Measurements from ENCODE around the gene L3MBTL2. TPM values are rescaled to one million over a fixed set of nuclear protein-coding genes. Genes with fewer than 3 reads are reported as not detected.

The L3MBTL2 gene
- total RNA-seq, 2 experiments from 2014 or later: 23.3 to 33.4 TPM

- DNase-seq (ENCODE audit: low spot score): no peak
- H3K4me2 ChIP-seq (ENCODE audit: low read length): no peak overlapping the region
- intact Hi-C loops (cut with micrococcal nuclease; ENCODE audit: unreplicated experiment): no loop called here
- no peaks in the 10 kb centered on the region for H3K9me2 ChIP-seq (ENCODE audit: insufficient read depth, low read length)
- ChIA-PET POLR2A (no interaction called here), CTCF (ENCODE audit: unreplicated experiment) (no interaction called here)
- no TSS peak for BruUV-seq (replicated peaks)
- no peaks in the 10 kb centered on the region for H3K79me2 ChIP-seq (ENCODE audit: insufficient read depth, low read depth, low read length)
- no peak overlapping the region for H3K27ac ChIP-seq (ENCODE audit: low read depth, low read length, poor library complexity, severe bottlenecking)
- no peak overlapping the region for H3K4me3 ChIP-seq (ENCODE audit: low read depth, low read length, poor library complexity, severe bottlenecking)
- no peaks in the 10 kb centered on the region for H3K9me3 ChIP-seq (ENCODE audit: low read length)
- no peak overlapping the region for H2AFZ ChIP-seq (ENCODE audit: low read length)
- no peaks in the 10 kb centered on the region; the same call in 1 of the 2 replicates for H3K36me3 ChIP-seq (ENCODE audit: insufficient read depth, low read length)
- H3K4me1 ChIP-seq (ENCODE audit: insufficient read depth, low read length, poor library complexity, severe bottlenecking): peaks cover 9% of the 10 kb centered on the region
- no peaks in the 10 kb centered on the region for H4K20me1 ChIP-seq (ENCODE audit: insufficient read depth, low read length)
- TF ChIP-seq EZH2phosphoT487 (IDR thresholded peaks at IDR 0.05; ENCODE audit: borderline replicate concordance, low read depth, low read length) (no peak), CTCF (conservative IDR thresholded peaks at IDR 0.05; ENCODE audit: low read length) (no peak)
Measured at GRCh38 chr22:41234815-41235695, 29.9 kb downstream of the L3MBTL2 start.

- Histone ChIP-seq H3K79me2 (ENCODE audit: insufficient read depth, low read depth, low read length) (no peaks in the 10 kb centered on the region), H3K36me3 (ENCODE audit: insufficient read depth, low read length) (no peaks in the 10 kb centered on the region), H3K4me3 (ENCODE audit: low read depth, low read length, poor library complexity, severe bottlenecking) (no peak overlapping the region), H2AFZ (ENCODE audit: low read length) (peak overlapping the region; percentile 10; the same call in 1 of the 2 replicates), H3K4me2 (ENCODE audit: low read length) (peak overlapping the region; percentile 43; the same call in 1 of the 2 replicates), H3K9me2 (ENCODE audit: insufficient read depth, low read length) (no peaks in the 10 kb centered on the region), H3K9me3 (ENCODE audit: low read length) (no peaks in the 10 kb centered on the region), H3K27ac (ENCODE audit: low read depth, low read length, poor library complexity, severe bottlenecking) (no peak overlapping the region), H4K20me1 (ENCODE audit: insufficient read depth, low read length) (no peaks in the 10 kb centered on the region), H3K4me1 (ENCODE audit: insufficient read depth, low read length, poor library complexity, severe bottlenecking) (peaks cover 9% of the 10 kb centered on the region)
- BruUV-seq (replicated peaks): no TSS peak
- DNase-seq (ENCODE audit: low spot score): no peak
- POLR2A ChIA-PET: interaction anchor here (0.5 to 1.1 kb wide), 3 partner anchors 49 to 328 kb away, joined by 3 read pairs; partner anchors contain the start of gene RANGAP1
- CTCF ChIA-PET (ENCODE audit: unreplicated experiment): interaction anchor here (0.6 to 2.0 kb wide), 5 partner anchors 45 to 430 kb away, joined by 3 to 10 read pairs (median 3); no protein-coding TSS in a partner anchor
- TF ChIP-seq EZH2phosphoT487 (IDR thresholded peaks at IDR 0.05; ENCODE audit: borderline replicate concordance, low read depth, low read length): no peak
- TF ChIP-seq CTCF (conservative IDR thresholded peaks at IDR 0.05; ENCODE audit: low read length): no peak
- intact Hi-C loops (cut with micrococcal nuclease; ENCODE audit: unreplicated experiment): loop anchor here (1.0 kb wide), 1 partner anchor 315 kb away; no protein-coding TSS in a partner anchor
Measured at GRCh38 chr22:41237036-41237706, 32.1 kb downstream of the L3MBTL2 start.

Measured in OCI-LY7 (cell line).